Measurements from ENCODE around the gene NPLOC4. TPM values are rescaled to one million over a fixed set of nuclear protein-coding genes. Genes with fewer than 3 reads are reported as not detected.

The NPLOC4 gene
- total RNA-seq, 4 donors from 2014 or later = 14.6 to 86.3 (median 30.9) TPM

DNA sequence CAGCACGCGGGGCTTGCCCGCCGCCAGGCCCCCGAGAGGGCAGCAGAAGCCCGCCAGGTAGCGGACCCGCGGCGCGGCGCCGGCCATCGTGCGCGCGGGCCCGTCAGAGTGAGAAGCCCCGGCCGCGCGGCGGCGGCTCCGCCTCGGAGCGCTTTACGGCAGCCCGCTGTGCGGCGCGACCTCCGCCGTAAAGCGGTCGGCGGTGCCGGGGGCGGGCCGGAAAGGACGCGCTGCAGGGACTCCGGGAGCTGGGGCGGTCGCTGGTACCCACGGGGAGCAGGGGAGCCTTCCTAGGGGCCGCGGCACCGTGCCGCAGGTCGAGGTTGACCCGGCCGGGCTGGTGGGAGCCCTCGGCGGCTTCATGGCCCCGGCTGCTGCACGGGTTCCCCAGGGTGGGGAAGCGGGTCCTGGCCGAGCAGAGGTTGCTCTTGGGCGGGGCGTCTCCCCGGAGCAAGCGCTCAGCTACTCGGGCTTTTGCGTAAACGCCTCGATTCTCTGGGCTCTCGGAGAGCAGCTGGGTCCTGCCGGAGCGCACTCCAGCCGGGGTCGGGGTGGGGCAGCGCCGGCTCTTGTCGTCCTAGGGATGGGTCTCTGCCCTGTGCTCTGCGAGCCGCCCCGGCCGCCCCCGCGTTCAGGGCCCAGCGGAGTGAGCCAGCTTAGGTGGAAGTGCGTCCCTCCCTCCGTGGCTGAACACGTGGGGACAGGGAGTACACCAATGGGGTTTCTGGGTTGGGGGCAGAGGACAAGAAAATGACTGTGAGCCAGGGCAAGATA lies 84.5 kb downstream of the NPLOC4 start, which contains the start of gene FAAP100:
FAAP100 (minus strand) TSS at position 110 of the 774 bp plus-strand sequence; CDS start at position 87, 23 bp downstream.
- peaks cover 0 to 17% of the 10 kb centered on the region in 2 donors for H3K4me1 ChIP-seq
- peak; percentile 58 to 80 for TF ChIP-seq POLR2A (IDR thresholded peaks at IDR 0.05)
- TF ChIP-seq, protein P1, sequence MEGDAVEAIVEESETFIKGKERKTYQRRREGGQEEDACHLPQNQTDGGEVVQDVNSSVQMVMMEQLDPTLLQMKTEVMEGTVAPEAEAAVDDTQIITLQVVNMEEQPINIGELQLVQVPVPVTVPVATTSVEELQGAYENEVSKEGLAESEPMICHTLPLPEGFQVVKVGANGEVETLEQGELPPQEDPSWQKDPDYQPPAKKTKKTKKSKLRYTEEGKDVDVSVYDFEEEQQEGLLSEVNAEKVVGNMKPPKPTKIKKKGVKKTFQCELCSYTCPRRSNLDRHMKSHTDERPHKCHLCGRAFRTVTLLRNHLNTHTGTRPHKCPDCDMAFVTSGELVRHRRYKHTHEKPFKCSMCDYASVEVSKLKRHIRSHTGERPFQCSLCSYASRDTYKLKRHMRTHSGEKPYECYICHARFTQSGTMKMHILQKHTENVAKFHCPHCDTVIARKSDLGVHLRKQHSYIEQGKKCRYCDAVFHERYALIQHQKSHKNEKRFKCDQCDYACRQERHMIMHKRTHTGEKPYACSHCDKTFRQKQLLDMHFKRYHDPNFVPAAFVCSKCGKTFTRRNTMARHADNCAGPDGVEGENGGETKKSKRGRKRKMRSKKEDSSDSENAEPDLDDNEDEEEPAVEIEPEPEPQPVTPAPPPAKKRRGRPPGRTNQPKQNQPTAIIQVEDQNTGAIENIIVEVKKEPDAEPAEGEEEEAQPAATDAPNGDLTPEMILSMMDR (IDR thresholded peaks at IDR 0.05) = no peak
- H3K4me3 ChIP-seq = peak within 1 kb of the TSS; percentile 62 to 81
- H3K9me3 ChIP-seq = no peaks in the 10 kb centered on the region
- H3K36me3 ChIP-seq = no peaks in the 10 kb centered on the region
- peak within 1 kb of the TSS; percentile 62 to 78 for H3K27ac ChIP-seq
- peak; percentile 65 to 82 for DNase-seq
- intact Hi-C loops (cut with DNase I; ENCODE audit: low total_unique reads) = no loop called here
- H3K27me3 ChIP-seq = no peaks in the 10 kb centered on the region

DNA sequence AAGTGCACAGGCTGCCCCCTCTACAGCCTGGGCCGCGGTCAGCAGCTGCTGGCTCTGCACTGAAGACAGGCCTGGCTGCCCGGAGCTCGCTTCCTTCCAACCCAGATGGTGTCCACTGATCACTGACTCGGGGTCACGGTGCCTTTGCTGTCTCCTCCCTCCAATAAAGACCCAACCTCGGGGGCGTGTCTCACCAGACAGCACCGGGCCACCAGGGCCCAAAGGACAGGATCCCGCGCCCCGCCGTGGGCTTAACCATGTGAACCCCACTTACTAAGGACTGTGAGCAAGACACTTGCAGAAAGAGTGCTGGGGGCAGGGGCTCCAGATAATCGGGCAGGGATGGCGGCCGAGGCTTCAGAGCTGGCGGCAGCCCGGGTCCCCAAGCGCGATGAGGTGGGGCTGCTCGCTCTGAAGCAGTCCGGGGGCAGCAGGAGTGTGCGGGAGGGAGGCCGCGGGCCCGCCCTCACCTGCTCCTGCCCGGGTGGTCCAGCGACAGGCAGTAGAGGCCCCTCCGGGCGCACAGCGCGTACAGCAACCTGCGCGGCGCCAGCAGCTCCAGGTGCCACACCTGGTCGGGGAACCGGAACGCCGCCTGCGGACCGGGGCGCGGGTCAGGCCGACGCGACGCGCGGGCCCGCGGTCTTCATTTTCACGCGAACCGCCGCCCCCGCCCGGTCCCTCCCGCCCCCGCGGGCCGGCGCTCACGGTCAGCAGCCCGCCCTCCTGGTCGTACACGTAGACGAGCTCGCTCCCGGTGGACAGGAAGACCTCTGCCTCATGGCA lies 85.3 kb downstream of the NPLOC4 start:
- Histone ChIP-seq H3K4me3 (peak overlapping the region; percentile 62 to 81), H3K36me3 (no peaks in the 10 kb centered on the region), H3K9me3 (no peaks in the 10 kb centered on the region), H3K27me3 (no peaks in the 10 kb centered on the region), H3K4me1 (peaks cover 0 to 17% of the 10 kb centered on the region in 2 donors), H3K27ac (peak overlapping the region; percentile 62 to 78)
- TF ChIP-seq POLR2A (IDR thresholded peaks at IDR 0.05) = no peak
- TF ChIP-seq, protein P1 (IDR thresholded peaks at IDR 0.05) = no peak
- no peak for DNase-seq
- intact Hi-C loops (cut with DNase I; ENCODE audit: low total_unique reads) = no loop called here

DNA sequence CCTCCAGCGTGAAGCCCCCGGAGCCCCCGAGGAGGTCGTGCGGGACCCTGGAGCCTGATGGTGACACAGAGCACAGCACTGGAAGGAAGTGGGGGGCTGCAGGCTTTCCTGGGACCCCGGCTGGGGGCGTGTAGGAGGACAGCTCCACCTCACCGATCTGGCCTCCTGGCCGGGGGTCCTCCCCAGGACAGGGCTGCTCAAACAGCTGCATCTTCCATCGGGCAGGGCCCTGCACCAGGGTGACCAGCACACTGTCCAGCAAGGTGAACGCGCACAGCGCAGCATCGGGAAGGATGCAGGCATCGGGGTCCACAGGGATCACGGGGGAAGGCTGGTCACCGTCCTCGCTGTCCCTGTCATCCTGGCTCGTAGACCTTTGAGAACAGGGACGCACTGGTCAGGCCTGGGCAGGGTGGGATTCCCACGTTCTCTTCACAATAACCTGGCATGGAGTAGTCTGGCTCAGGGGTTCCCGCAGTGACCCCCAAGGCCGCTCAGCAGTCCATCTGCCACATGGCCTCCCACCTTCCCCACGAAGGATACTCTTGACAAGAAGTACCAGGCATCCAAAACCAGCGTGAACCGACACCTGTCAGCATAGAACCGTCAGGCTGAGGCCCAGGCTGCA lies 86.0 kb downstream of the NPLOC4 start:
- Histone ChIP-seq H3K36me3 (no peaks in the 10 kb centered on the region), H3K4me3 (peak overlapping the region in 1 of 2 donors; percentile 62), H3K9me3 (no peaks in the 10 kb centered on the region), H3K27me3 (no peaks in the 10 kb centered on the region), H3K4me1 (peaks cover 0 to 17% of the 10 kb centered on the region in 2 donors), H3K27ac (no peak overlapping the region)
- intact Hi-C loops (cut with DNase I; ENCODE audit: low total_unique reads) = no loop called here
- no peak for DNase-seq
- TF ChIP-seq POLR2A (IDR thresholded peaks at IDR 0.05) = no peak
- TF ChIP-seq, protein P1 (IDR thresholded peaks at IDR 0.05) = no peak

DNA sequence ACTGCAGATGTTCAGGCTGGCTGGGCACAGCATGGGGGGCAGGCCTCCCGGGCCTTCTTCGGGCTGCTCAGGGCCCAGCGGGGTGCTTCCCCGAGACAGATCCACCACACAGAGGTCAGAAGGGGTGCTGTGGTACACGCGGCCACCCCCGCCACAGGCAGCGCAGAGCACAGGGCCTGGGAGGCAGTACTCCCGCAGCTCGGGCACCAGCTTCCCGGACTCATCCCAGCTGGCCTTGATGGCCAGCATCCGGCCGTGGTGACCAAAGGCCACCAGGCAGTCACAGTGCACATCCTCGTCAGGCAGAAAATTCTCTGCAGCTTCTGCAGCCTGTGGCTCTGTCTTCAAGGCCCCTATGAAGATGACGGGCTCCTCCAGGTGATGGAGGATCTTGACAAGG lies 86.6 kb downstream of the NPLOC4 start:
- Histone ChIP-seq H3K4me1 (peaks cover 0 to 17% of the 10 kb centered on the region in 2 donors), H3K36me3 (no peaks in the 10 kb centered on the region), H3K27ac (no peak overlapping the region), H3K4me3 (no peak overlapping the region), H3K27me3 (no peaks in the 10 kb centered on the region), H3K9me3 (no peaks in the 10 kb centered on the region)
- TF ChIP-seq, protein P1 (IDR thresholded peaks at IDR 0.05) = no peak
- no peak for TF ChIP-seq POLR2A (IDR thresholded peaks at IDR 0.05)
- intact Hi-C loops (cut with DNase I; ENCODE audit: low total_unique reads) = no loop called here
- DNase-seq = no peak

All from uterus (tissue), 4 donors.